IMR-90 (cell line): ENCODE data around the gene TLDC2.

Experiments used
- NFE2L2 ChIP-seq: fragments of 150-350 bp; IDR thresholded peaks from 2 replicates; pipeline ENCODE4 v1.6.1; 2016; ENCODE audit warnings: low read depth, mild to moderate bottlenecking, low read length
- POLR2A ChIP-seq: IDR thresholded peaks from 2 replicates; pipeline ENCODE4 v1.6.1; 2012; ENCODE audit warnings: mild to moderate bottlenecking, low read depth, low read length
- RAD21 ChIP-seq: IDR thresholded peaks from 2 replicates; pipeline ENCODE4 v1.6.1; 2012; ENCODE audit warnings: low read length, improper control_type of control experiment
- TF ChIP-seq, protein P1 (sequence below): conservative IDR thresholded peaks from 2 replicates; pipeline ENCODE4 v1.5.1; 2012; ENCODE audit warnings: mild to moderate bottlenecking, low read depth, low read length, improper control_type of control experiment

DNA sequence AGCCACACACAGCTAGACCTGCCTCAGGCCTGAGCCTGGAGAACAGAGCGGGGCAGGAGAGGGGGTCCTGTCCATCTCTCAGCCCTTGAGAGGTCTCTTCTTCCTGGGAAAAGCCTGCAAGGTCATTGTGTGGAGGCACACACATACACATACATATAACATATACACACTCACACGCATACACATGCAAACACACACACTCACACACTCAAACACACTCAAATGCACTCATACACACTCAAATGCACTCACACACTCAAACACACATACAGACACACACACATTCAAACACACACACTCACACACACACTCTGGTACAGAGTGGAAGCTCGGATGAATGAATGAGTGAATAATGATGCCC lies 515 bp downstream of the TLDC2 start:
- TF ChIP-seq POLR2A = no peak
- TF ChIP-seq, protein P1, sequence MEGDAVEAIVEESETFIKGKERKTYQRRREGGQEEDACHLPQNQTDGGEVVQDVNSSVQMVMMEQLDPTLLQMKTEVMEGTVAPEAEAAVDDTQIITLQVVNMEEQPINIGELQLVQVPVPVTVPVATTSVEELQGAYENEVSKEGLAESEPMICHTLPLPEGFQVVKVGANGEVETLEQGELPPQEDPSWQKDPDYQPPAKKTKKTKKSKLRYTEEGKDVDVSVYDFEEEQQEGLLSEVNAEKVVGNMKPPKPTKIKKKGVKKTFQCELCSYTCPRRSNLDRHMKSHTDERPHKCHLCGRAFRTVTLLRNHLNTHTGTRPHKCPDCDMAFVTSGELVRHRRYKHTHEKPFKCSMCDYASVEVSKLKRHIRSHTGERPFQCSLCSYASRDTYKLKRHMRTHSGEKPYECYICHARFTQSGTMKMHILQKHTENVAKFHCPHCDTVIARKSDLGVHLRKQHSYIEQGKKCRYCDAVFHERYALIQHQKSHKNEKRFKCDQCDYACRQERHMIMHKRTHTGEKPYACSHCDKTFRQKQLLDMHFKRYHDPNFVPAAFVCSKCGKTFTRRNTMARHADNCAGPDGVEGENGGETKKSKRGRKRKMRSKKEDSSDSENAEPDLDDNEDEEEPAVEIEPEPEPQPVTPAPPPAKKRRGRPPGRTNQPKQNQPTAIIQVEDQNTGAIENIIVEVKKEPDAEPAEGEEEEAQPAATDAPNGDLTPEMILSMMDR = no peak
- TF ChIP-seq NFE2L2 = no peak
- no peak for TF ChIP-seq RAD21
